IPS-15b (cell line): ENCODE results near the gene BCL2L14.

Source experiments
- H3K27me3 ChIP-seq: one replicate; pipeline ENCODE4 v1.6.1; 2013; ENCODE audit warnings: low read length; ENCODE audit not compliant: control insufficient read depth, insufficient read depth
- H3K36me3 ChIP-seq: one replicate; pipeline ENCODE4 v1.6.1; 2013; ENCODE audit warnings: low read length; ENCODE audit not compliant: control insufficient read depth, insufficient read depth
- H3K4me1 ChIP-seq: one replicate; pipeline ENCODE4 v1.6.1; 2013; ENCODE audit warnings: mild to moderate bottlenecking, low read length; ENCODE audit not compliant: control insufficient read depth, insufficient read depth
- H3K4me3 ChIP-seq: one replicate; pipeline ENCODE4 v1.5.1; 2013; ENCODE audit warnings: low read depth, low read length
- H3K9ac ChIP-seq: one replicate; pipeline ENCODE4 v1.6.1; 2013; ENCODE audit warnings: low read depth, mild to moderate bottlenecking, low read length
- H3K9me3 ChIP-seq: one replicate; pipeline ENCODE4 v1.6.1; 2013; ENCODE audit warnings: mild to moderate bottlenecking, low read length; ENCODE audit not compliant: control insufficient read depth, insufficient read depth

Gene BCL2L14, protein sequence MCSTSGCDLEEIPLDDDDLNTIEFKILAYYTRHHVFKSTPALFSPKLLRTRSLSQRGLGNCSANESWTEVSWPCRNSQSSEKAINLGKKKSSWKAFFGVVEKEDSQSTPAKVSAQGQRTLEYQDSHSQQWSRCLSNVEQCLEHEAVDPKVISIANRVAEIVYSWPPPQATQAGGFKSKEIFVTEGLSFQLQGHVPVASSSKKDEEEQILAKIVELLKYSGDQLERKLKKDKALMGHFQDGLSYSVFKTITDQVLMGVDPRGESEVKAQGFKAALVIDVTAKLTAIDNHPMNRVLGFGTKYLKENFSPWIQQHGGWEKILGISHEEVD

DNA sequence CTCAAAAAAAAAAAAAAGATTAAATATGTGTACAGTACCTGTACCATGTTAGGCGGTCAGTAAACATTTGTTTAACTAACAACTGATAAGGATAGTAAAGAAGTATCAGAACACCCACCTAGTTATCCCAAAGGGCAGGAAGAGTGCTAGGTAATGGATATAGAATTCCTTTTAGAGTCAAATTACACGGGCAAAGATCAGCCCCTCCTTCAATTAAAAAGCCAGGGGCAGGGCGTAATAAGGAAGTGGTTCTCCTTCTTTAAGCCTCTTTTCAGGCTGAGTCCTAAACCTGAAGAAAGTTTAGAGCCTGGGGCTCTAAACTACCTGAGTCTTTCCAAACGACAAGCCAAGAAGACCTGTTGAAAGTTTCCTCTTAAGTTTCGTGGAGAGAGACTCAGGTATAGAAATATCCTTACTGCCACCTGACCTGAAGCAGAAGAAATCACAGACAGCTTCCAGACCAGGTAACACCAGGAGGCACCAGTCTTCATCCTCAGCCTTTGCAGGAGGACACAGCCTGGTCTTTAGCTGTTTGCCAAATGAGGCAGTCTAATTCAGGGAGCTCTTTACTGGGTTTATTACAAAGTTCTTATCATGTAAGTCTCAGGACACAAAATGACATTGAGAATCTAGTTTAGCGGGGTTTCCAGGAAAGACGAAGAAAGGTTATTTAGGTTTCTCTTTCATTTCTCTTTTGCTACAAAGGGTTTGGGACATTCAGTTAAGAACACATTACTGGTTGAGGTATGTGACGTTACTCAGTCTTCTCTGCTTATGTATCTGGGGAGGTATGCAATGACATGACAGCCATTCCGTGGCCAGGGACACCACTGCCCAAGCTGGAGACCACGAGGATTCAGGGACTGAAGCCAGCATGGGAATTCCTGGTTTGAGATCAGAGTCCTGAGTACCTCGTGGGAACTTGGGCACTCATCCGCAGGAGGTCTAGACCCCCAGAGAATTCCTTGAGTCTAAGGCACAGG is at the start of gene BCL2L14:
Gene BCL2L14 (plus strand): TSS at position 266 of the 983 bp plus-strand sequence. CDS start 8,367 bp downstream, outside the sequence.
- H3K9me3 ChIP-seq, result no peaks in the 10 kb centered on the region
- H3K27me3 ChIP-seq, result no peaks in the 10 kb centered on the region
- no peak within 1 kb of the TSS for H3K9ac ChIP-seq
- no peak within 1 kb of the TSS for H3K4me3 ChIP-seq
- no peaks in the 10 kb centered on the region for H3K36me3 ChIP-seq
- peaks cover 11% of the 10 kb centered on the region for H3K4me1 ChIP-seq

- Histone ChIP-seq H3K9me3 (no peaks in the 10 kb centered on the region), H3K4me3 (no peak overlapping the region), H3K4me1 (no peaks in the 10 kb centered on the region), H3K36me3 (no peaks in the 10 kb centered on the region), H3K27me3 (no peaks in the 10 kb centered on the region), H3K9ac (no peak overlapping the region)
Measured at GRCh38 chr12:12022306-12022936, 48.3 kb upstream of the BCL2L14 start.

DNA sequence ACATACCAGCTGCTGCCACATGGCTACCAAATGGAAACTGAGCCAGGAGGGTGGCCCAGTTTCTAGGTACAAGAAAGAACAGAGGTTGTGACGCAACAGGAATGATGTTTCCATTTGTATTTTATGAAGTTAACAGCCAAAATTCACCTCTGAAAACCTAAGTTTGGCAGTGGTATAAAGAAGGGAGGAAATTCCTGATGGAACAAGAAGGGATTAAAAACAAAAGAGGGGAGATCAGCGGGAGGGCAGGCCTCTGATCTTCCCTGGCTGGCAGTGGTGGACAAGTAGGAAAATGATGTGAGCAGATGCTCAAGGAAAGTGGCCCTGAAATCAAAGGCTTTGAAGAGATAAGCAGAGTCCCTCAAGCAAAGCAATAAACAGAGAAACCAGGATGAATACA is 47.3 kb upstream of the BCL2L14 start:
- H3K9ac ChIP-seq, result no peak overlapping the region
- no peaks in the 10 kb centered on the region for H3K4me1 ChIP-seq
- H3K27me3 ChIP-seq, result no peaks in the 10 kb centered on the region
- H3K4me3 ChIP-seq, result no peak overlapping the region
- H3K9me3 ChIP-seq, result no peaks in the 10 kb centered on the region
- no peaks in the 10 kb centered on the region for H3K36me3 ChIP-seq

- Histone ChIP-seq H3K9me3 (no peaks in the 10 kb centered on the region), H3K4me3 (no peak overlapping the region), H3K4me1 (no peaks in the 10 kb centered on the region), H3K36me3 (no peaks in the 10 kb centered on the region), H3K27me3 (no peaks in the 10 kb centered on the region), H3K9ac (no peak overlapping the region)
Measured at GRCh38 chr12:12024911-12025682, 45.6 kb upstream of the BCL2L14 start.

DNA sequence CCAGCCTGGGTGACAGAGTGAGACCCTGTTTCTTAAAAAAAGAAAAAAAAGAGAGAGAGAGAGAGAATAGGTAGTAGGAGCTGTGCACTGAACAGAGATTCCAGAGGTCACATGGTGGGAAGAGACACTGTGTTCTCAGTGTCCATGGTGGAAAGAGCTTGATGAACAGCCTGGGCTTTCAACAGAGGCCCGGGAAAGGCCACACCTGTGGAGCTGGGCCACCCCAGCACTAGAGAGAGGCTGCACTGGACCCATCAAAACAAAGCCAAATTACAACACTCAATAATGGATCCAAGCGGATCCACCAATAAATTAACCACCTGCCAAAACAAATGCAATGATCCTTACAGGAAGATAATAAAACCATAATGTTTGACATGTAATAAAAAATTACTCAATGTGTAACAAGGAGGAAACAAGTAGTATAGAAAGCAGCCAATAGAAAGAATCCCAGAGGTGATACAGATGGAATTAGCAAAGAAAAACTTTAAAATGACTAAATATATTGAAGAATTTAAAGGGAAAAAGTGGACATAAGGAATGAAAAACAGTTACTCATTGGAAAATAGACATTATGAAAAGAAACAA is 44.8 kb upstream of the BCL2L14 start:
- H3K4me1 ChIP-seq, result no peaks in the 10 kb centered on the region
- H3K36me3 ChIP-seq, result no peaks in the 10 kb centered on the region
- H3K9me3 ChIP-seq, result no peaks in the 10 kb centered on the region
- H3K27me3 ChIP-seq, result no peaks in the 10 kb centered on the region
- H3K9ac ChIP-seq, result no peak overlapping the region
- H3K4me3 ChIP-seq, result no peak overlapping the region

DNA sequence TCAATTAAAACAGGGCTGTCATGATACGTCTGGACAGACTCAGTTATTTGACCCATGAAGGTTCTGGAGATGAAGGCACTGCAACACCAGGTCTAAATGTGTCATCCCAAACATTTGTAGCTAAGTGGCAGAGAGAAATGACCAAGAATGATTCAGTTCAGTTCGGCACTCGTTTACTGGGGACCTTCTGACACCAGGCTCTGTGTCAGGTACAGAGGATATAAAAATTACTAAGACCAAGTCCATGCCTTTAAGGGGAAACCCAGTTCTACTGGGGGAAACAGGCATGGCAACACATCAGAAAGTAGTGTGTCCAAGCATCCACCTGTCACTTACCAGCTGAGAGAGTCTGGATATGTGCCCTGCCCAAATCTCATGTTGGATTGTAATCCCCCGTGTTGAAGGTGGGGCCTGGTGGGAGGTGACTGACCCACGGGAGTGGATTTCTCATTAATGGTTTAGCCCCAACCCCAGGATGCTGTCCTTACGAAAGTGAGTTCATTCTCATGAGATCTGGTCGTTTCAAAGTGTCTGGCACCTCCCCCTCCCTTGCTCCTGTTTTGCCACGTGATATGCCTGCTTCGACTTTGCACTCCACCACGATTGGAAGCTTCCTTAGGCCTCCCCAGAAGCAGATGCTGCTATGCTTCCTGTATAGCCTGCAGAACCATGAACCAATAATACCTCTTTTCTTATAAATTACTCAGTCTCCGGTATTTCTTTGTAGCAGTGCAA is 41.9 kb upstream of the BCL2L14 start:
- no peak overlapping the region for H3K9ac ChIP-seq
- H3K36me3 ChIP-seq, result no peaks in the 10 kb centered on the region
- no peaks in the 10 kb centered on the region for H3K27me3 ChIP-seq
- H3K4me1 ChIP-seq, result peaks cover 3% of the 10 kb centered on the region
- no peak overlapping the region for H3K4me3 ChIP-seq
- H3K9me3 ChIP-seq, result no peaks in the 10 kb centered on the region

- no peaks in the 10 kb centered on the region for H3K27me3 ChIP-seq
- H3K4me3 ChIP-seq, result no peak overlapping the region
- no peak overlapping the region for H3K9ac ChIP-seq
- peaks cover 3% of the 10 kb centered on the region for H3K4me1 ChIP-seq
- H3K36me3 ChIP-seq, result no peaks in the 10 kb centered on the region
- no peaks in the 10 kb centered on the region for H3K9me3 ChIP-seq
Measured at GRCh38 chr12:12029653-12030052, 41.1 kb upstream of the BCL2L14 start.

- Histone ChIP-seq H3K4me1 (peaks cover 3% of the 10 kb centered on the region), H3K36me3 (no peaks in the 10 kb centered on the region), H3K9ac (no peak overlapping the region), H3K9me3 (no peaks in the 10 kb centered on the region), H3K4me3 (no peak overlapping the region), H3K27me3 (no peaks in the 10 kb centered on the region)
Measured at GRCh38 chr12:12032260-12032791, 38.4 kb upstream of the BCL2L14 start.

DNA sequence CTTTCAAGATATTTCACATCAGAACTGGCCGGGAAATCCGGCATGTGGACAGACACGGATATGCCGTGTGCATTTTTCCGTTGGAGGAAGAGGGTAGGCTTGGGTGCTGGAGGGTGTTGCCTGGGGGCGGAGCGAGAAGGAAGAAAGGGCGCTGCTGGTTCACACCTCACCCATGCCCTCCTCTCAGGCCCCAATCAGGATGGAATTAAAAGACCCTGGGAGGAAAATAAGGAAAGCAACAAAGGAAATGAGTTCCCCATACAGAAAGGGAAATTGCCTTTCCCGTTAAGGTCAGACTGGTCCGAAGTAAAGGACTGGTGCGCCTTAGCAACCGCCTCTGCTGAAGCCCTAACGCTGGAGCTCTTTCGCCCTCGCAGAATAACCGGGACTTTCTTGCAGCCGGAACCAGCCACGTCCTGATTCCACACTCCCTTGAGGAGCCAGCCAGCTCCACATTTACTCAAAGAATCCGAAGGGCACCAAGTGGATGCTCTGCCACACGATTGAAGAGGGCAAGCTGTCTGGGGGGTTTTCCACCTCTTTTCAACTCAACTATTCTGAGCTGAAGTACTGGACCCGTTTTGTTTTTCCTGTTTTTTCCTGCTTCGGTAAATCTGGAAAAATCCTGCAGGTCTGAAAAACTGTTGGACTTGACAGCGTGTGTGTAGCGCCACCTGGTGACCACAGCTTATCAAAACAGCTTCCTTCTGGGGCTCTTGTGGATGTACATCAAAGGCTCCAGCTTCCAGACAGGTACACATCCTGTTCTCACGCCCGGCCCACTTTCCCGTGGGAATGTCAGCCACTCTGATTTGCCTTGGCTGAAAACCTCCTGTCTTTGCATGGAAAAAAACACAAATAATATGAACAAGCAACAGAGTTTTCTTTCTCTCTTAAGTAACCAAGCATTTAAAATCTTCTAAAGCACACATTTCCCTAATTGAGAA is 37.6 kb upstream of the BCL2L14 start:
- peaks cover 3% of the 10 kb centered on the region for H3K4me1 ChIP-seq
- H3K4me3 ChIP-seq, result peak overlapping the region; percentile 52
- no peaks in the 10 kb centered on the region for H3K36me3 ChIP-seq
- no peaks in the 10 kb centered on the region for H3K27me3 ChIP-seq
- H3K9ac ChIP-seq, result peak overlapping the region; percentile 38
- H3K9me3 ChIP-seq, result no peaks in the 10 kb centered on the region
